K562 (cell line): ENCODE results near the gene BAK1. TPM values are rescaled to one million over a fixed set of nuclear protein-coding genes. Genes with fewer than 3 reads are reported as not detected.

Source experiments
- AFF4 ChIP-seq: sonication (generic); formaldehyde crosslinking; IDR thresholded peaks from 2 replicates; pipeline ENCODE4 v1.8.0; 2023; ENCODE audit warnings: mild to moderate bottlenecking, missing genetic modification reagents
- BCL6 ChIP-seq: fragments of 250-450 bp; sonication (Bioruptor Pico); IDR thresholded peaks from 2 replicates; pipeline ENCODE4 v1.4.0; 2020
- CEBPB ChIP-seq: fragments of 450-650 bp; IDR thresholded peaks from 2 replicates; pipeline ENCODE4 v1.6.1; 2016; ENCODE audit warnings: missing genetic modification characterization, missing compliant biosample characterization
- CLOCK ChIP-seq: fragments of 250-450 bp; sonication (Bioruptor Pico); IDR thresholded peaks from 2 replicates; pipeline ENCODE4 v1.4.0; 2020; ENCODE audit warnings: mild to moderate bottlenecking, moderate library complexity, borderline replicate concordance
- EP400 ChIP-seq: fragments of 450-650 bp; IDR thresholded peaks from 2 replicates; pipeline ENCODE4 v1.6.1; 2017; ENCODE audit warnings: antibody characterized with exemption, mild to moderate bottlenecking, moderate library complexity
- FUS ChIP-seq: fragments of 200-400 bp; formaldehyde crosslinking; optimal IDR thresholded peaks from 2 replicates; pipeline ENCODE3; 2017; ENCODE audit warnings: low read depth, low read length
- JUN ChIP-seq, 2 experiments: sonication (generic) in 1 of 2; formaldehyde crosslinking in 1 of 2; IDR thresholded peaks; 2 replicates each; pipeline versions ENCODE4 v1.6.1 to v1.8.0; 2012 to 2022; ENCODE audit warnings: borderline replicate concordance in 2 of 2, mild to moderate bottlenecking in 2 of 2, improper control_type of control experiment in 1 of 2, low read depth in 1 of 2, low read length in 1 of 2, missing genetic modification reagents in 1 of 2
- KDM4B ChIP-seq, 2 experiments: fragments of 450-650 bp in 1 of 2; sonication (generic) in 1 of 2; IDR thresholded peaks; 2 replicates each; pipeline ENCODE4 v1.6.1; 2016 to 2017; ENCODE audit warnings: borderline replicate concordance in 2 of 2, antibody characterized with exemption in 1 of 2, low read depth in 1 of 2, mild to moderate bottlenecking in 1 of 2
- LCOR ChIP-seq: sonication (generic); formaldehyde crosslinking; IDR thresholded peaks from 2 replicates; pipeline ENCODE4 v1.8.0; 2022; ENCODE audit warnings: mild to moderate bottlenecking, missing genetic modification reagents
- MXI1 ChIP-seq: IDR thresholded peaks from 2 replicates; pipeline ENCODE4 v1.6.1; 2011; ENCODE audit warnings: low read depth, mild to moderate bottlenecking, improper control_type of control experiment, low read length
- MYBL2 ChIP-seq, 2 experiments: fragments of 450-650 bp in 1 of 2; sonication (generic) in 1 of 2; formaldehyde crosslinking in 1 of 2; IDR thresholded peaks; 2 replicates each; pipeline versions ENCODE4 v1.6.1 to v1.8.1; 2017 to 2022; ENCODE audit warnings: borderline replicate concordance in 1 of 2, inconsistent platforms in 1 of 2, low read depth in 1 of 2, mild to moderate bottlenecking in 1 of 2, missing genetic modification reagents in 1 of 2, moderate library complexity in 1 of 2
- OTX1 ChIP-seq: fragments of 450-650 bp; formaldehyde crosslinking; IDR thresholded peaks from 2 replicates; pipeline ENCODE4 v1.4.0; 2022; ENCODE audit warnings: mild to moderate bottlenecking
- POLR2AphosphoS5 ChIP-seq: IDR thresholded peaks from 2 replicates; pipeline ENCODE4 v1.6.1; 2011; ENCODE audit warnings: mild to moderate bottlenecking, low read depth, low read length, moderate library complexity; ENCODE audit not compliant: control insufficient read depth, insufficient read depth
- POLR2B ChIP-seq: fragments of 450-650 bp; IDR thresholded peaks from 2 replicates; pipeline ENCODE4 v1.6.1; 2018; ENCODE audit warnings: low read depth; ENCODE audit not compliant: partially characterized antibody
- SPI1 ChIP-seq: IDR thresholded peaks from 2 replicates; pipeline ENCODE4 v1.6.1; 2011; ENCODE audit warnings: low read depth, low read length, control low read depth, borderline replicate concordance
- SRSF9 ChIP-seq: fragments of 200-400 bp; formaldehyde crosslinking; IDR thresholded peaks from 2 replicates; pipeline ENCODE4 v1.6.1; 2017; ENCODE audit warnings: low read depth, low read length, borderline replicate concordance
- ZBTB2 ChIP-seq: fragments of 450-650 bp; IDR thresholded peaks from 2 replicates; pipeline ENCODE4 v1.6.1; 2016; ENCODE audit warnings: antibody characterized with exemption
- ZNF12 ChIP-seq: sonication (generic); formaldehyde crosslinking; IDR thresholded peaks from 2 replicates; pipeline ENCODE4 v1.4.0; 2020; ENCODE audit warnings: mild to moderate bottlenecking, missing genetic modification reagents
- ZZZ3 ChIP-seq: fragments of 450-650 bp; IDR thresholded peaks from 2 replicates; pipeline ENCODE4 v1.6.1; 2016; ENCODE audit warnings: antibody characterized with exemption, mild to moderate bottlenecking, moderate library complexity
- polyA plus RNA-seq, 8 experiments: library from polyadenylated mRNA; depleted of rRNA in 4 of 8; stranded (reverse) in 5 of 8; unstranded in 3 of 8; fragments of >200 nt; fragmentation: Nextera tagmentation in 2 of 8; fragmentation: Illumina TruSeq in 1 of 8; extraction: Ambion mirVana in 2 of 8; extraction: Trizol in 1 of 8; gene quantifications; 2 replicates each; pipeline versions ENCODE4 v1.2.1 to v1.2.3, GENCODE V29; 2011 to 2014; ENCODE audit warnings: inconsistent platforms in 1 of 8, missing spikeins in 1 of 8
- total RNA-seq, 7 experiments: library from RNA; depleted of rRNA in 6 of 7; stranded (reverse); fragments of >200 nt in 6 of 7; fragmentation: Illumina TruSeq in 2 of 7; extraction: Trizol in 2 of 7; gene quantifications; 2 replicates each; pipeline versions ENCODE4 v1.2.1 to v1.2.3, GENCODE V29; 2011 to 2021; ENCODE audit warnings: low replicate concordance in 1 of 7

The BAK1 gene
- total and polyA plus RNA-seq, 9 of the 15 experiments (the other 6 are each of a cell fraction or from before 2014, with no cell fraction given): 5.4 to 30.7 (median 18.9) TPM

- no peak for TF ChIP-seq SRSF9
- no peak for TF ChIP-seq OTX1 (CRISPR knock-in tag)
- TF ChIP-seq AFF4: no peak
- TF ChIP-seq MXI1: no peak
- peak; percentile 96 for TF ChIP-seq JUN (IDR thresholded peaks at IDR 0.05; ENCODE audit: borderline replicate concordance, low read depth, low read length)
- TF ChIP-seq JUN (CRISPR knock-in tag; IDR thresholded peaks at IDR 0.05; ENCODE audit: borderline replicate concordance): 0 out of 2 replicates have a peak, but pooled peaks have one; percentile 43
- TF ChIP-seq FUS: no peak
- TF ChIP-seq BCL6 (CRISPR knock-in tag): no peak
- TF ChIP-seq POLR2AphosphoS5: peak; percentile 61; the same call in 1 of the 2 replicates
- TF ChIP-seq ZBTB2: no peak
- no peak for TF ChIP-seq MYBL2 (IDR thresholded peaks at IDR 0.05; ENCODE audit: low read depth)
- TF ChIP-seq MYBL2 (CRISPR knock-in tag; IDR thresholded peaks at IDR 0.05; ENCODE audit: borderline replicate concordance): no peak
- no peak for TF ChIP-seq EP400
- no peak for TF ChIP-seq KDM4B (IDR thresholded peaks at IDR 0.05; ENCODE audit: borderline replicate concordance in 2 of 2, low read depth in 1 of 2)
- no peak for TF ChIP-seq CLOCK (CRISPR knock-in tag)
- no peak for TF ChIP-seq CEBPB (tag)
- peak; percentile 60; the same call in 1 of the 2 replicates for TF ChIP-seq LCOR
- 0 out of 2 replicates have a peak, but pooled peaks have one; percentile 9 for TF ChIP-seq ZNF12 (CRISPR knock-in tag)
- no peak for TF ChIP-seq SPI1
- no peak for TF ChIP-seq POLR2B
- TF ChIP-seq ZZZ3: no peak
Measured at GRCh38 chr6:33589731-33590530, 9.9 kb upstream of the BAK1 start (continued).
